K562 (cell line): ENCODE data around the gene RBM17. TPM values are rescaled to one million over a fixed set of nuclear protein-coding genes. Genes with fewer than 3 reads are reported as not detected.

Source experiments
- CEBPB ChIP-seq: fragments of 450-650 bp; IDR thresholded peaks from 2 replicates; pipeline ENCODE4 v1.6.1; 2016; ENCODE audit warnings: missing genetic modification characterization, missing compliant biosample characterization
- CHD1 ChIP-seq: fragments of 200-600 bp; sonication (generic); IDR thresholded peaks from one replicate; pipeline ENCODE4 v1.6.1; 2012; ENCODE audit warnings: mild to moderate bottlenecking, moderate library complexity, low read length, inconsistent platforms
- EGR1 ChIP-seq: fragments of 450-650 bp; conservative IDR thresholded peaks from 2 replicates; pipeline ENCODE4 v1.6.1; 2017; ENCODE audit warnings: mild to moderate bottlenecking
- ELF1 ChIP-seq: fragments of 200-800 bp; sonication (Bioruptor generic); IDR thresholded peaks from 2 replicates; pipeline ENCODE4 v1.6.1; 2016; ENCODE audit warnings: missing genetic modification characterization, missing compliant biosample characterization
- ETS1 ChIP-seq: conservative IDR thresholded peaks from 2 replicates; pipeline ENCODE4 v1.6.1; 2011; ENCODE audit warnings: low read depth, mild to moderate bottlenecking, low read length; ENCODE audit not compliant: control insufficient read depth
- FOXA3 ChIP-seq, 2 experiments: fragments of 450-650 bp in 1 of 2; sonication (generic) in 1 of 2; formaldehyde crosslinking; IDR thresholded peaks in 1 of 2; conservative IDR thresholded peaks in 1 of 2; 2 replicates each; pipeline versions ENCODE4 v1.4.0 to v1.8.0; 2020 to 2022; ENCODE audit warnings: mild to moderate bottlenecking in 2 of 2, missing genetic modification reagents in 1 of 2
- GTF2E2 ChIP-seq: fragments of 200-800 bp; sonication (Bioruptor generic); IDR thresholded peaks from 2 replicates; pipeline ENCODE4 v1.6.1; 2016; ENCODE audit warnings: missing genetic modification characterization, missing compliant biosample characterization
- GTF2F1 ChIP-seq: IDR thresholded peaks from 2 replicates; pipeline ENCODE4 v1.6.1; 2011; ENCODE audit warnings: low read depth, low read length, improper control_type of control experiment
- KLF1 ChIP-seq: fragments of 450-650 bp; IDR thresholded peaks from 2 replicates; pipeline ENCODE4 v1.6.1; 2016; ENCODE audit warnings: missing genetic modification characterization, missing compliant biosample characterization
- MAFK ChIP-seq: IDR thresholded peaks from 2 replicates; pipeline ENCODE4 v1.6.1; 2011; ENCODE audit warnings: low read length, improper control_type of control experiment
- MXD1 ChIP-seq: fragments of 250-450 bp; sonication (Bioruptor Pico); IDR thresholded peaks from 2 replicates; pipeline ENCODE4 v1.8.0; 2021; ENCODE audit warnings: borderline replicate concordance, mild to moderate bottlenecking, moderate library complexity; ENCODE audit not compliant: poor library complexity, severe bottlenecking
- PRPF4 ChIP-seq: fragments of 200-400 bp; formaldehyde crosslinking; IDR thresholded peaks from one replicate; pipeline ENCODE4 v1.6.1; 2017; ENCODE audit warnings: low read length, low read depth, mild to moderate bottlenecking; ENCODE audit not compliant: insufficient read depth, poor library complexity, severe bottlenecking
- RBM14 ChIP-seq: fragments of 200-400 bp; formaldehyde crosslinking; IDR thresholded peaks from 2 replicates; pipeline ENCODE4 v1.6.1; 2018; ENCODE audit warnings: low read depth, mild to moderate bottlenecking, low read length, moderate library complexity, borderline replicate concordance; ENCODE audit not compliant: insufficient read depth
- SOX6 ChIP-seq: fragments of 450-650 bp; IDR thresholded peaks from 2 replicates; pipeline ENCODE4 v1.6.1; 2014; ENCODE audit warnings: mild to moderate bottlenecking
- SP2 ChIP-seq: IDR thresholded peaks from 2 replicates; pipeline ENCODE4 v1.6.1; 2011; ENCODE audit warnings: mild to moderate bottlenecking, low read depth, low read length, moderate library complexity; ENCODE audit not compliant: poor library complexity, severe bottlenecking; ENCODE audit errors: extremely low read depth
- ZZZ3 ChIP-seq: fragments of 450-650 bp; IDR thresholded peaks from 2 replicates; pipeline ENCODE4 v1.6.1; 2016; ENCODE audit warnings: antibody characterized with exemption, mild to moderate bottlenecking, moderate library complexity
- polyA plus RNA-seq, 8 experiments: library from polyadenylated mRNA; depleted of rRNA in 4 of 8; stranded (reverse) in 5 of 8; unstranded in 3 of 8; fragments of >200 nt; fragmentation: Nextera tagmentation in 2 of 8; fragmentation: Illumina TruSeq in 1 of 8; extraction: Ambion mirVana in 2 of 8; extraction: Trizol in 1 of 8; gene quantifications; 2 replicates each; pipeline versions ENCODE4 v1.2.1 to v1.2.3, GENCODE V29; 2011 to 2014; ENCODE audit warnings: inconsistent platforms in 1 of 8, missing spikeins in 1 of 8
- total RNA-seq, 7 experiments: library from RNA; depleted of rRNA in 6 of 7; stranded (reverse); fragments of >200 nt in 6 of 7; fragmentation: Illumina TruSeq in 2 of 7; extraction: Trizol in 2 of 7; gene quantifications; 2 replicates each; pipeline versions ENCODE4 v1.2.1 to v1.2.3, GENCODE V29; 2011 to 2021; ENCODE audit warnings: low replicate concordance in 1 of 7
- TF ChIP-seq, protein P1 (sequence below): sonication (generic); formaldehyde crosslinking; IDR thresholded peaks from 2 replicates; pipeline ENCODE4 v1.8.0; 2022; ENCODE audit warnings: mild to moderate bottlenecking, missing genetic modification reagents
- TF ChIP-seq, protein P2 (sequence below), 2 experiments: fragments of 450-650 bp; IDR thresholded peaks; 2 replicates each; pipeline ENCODE4 v1.6.1; 2018; ENCODE audit warnings: mild to moderate bottlenecking in 2 of 2, low read depth in 1 of 2; ENCODE audit not compliant: partially characterized antibody in 2 of 2
- TF ChIP-seq, protein P3 (sequence below): IDR thresholded peaks from 2 replicates; pipeline ENCODE4 v1.6.1; 2014; ENCODE audit warnings: antibody characterized with exemption

The RBM17 gene
- total and polyA plus RNA-seq, 9 of the 15 experiments (the other 6 are each of a cell fraction or from before 2014, with no cell fraction given): 23.6 to 217 (median 124) TPM

- TF ChIP-seq RBM14 (0 out of 2 replicates have a peak, but pooled peaks have one; percentile 7), SP2 (no peak), KLF1 (tag) (peak; percentile 93; the same call in 1 of the 2 replicates), ETS1 (0 out of 2 replicates have a peak, but pooled peaks have one; percentile 27), FOXA3 (CRISPR knock-in tag; conservative IDR thresholded peaks at IDR 0.05 in 1 of 2, IDR thresholded peaks at IDR 0.05 in 1 of 2) (no peak), CHD1 (no peak), ZZZ3 (no peak), CEBPB (tag) (no peak), GTF2F1 (no peak), GTF2E2 (no peak), SOX6 (peak; percentile 28; the same call in 1 of the 2 replicates), MAFK (no peak), PRPF4 (no peak), MXD1 (no peak), EGR1 (peak; percentile 10), ELF1 (tag) (peak; percentile 79)
- TF ChIP-seq, protein P1, sequence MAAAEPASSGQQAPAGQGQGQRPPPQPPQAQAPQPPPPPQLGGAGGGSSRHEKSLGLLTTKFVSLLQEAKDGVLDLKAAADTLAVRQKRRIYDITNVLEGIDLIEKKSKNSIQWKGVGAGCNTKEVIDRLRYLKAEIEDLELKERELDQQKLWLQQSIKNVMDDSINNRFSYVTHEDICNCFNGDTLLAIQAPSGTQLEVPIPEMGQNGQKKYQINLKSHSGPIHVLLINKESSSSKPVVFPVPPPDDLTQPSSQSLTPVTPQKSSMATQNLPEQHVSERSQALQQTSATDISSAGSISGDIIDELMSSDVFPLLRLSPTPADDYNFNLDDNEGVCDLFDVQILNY: no peak
- TF ChIP-seq, protein P2, sequence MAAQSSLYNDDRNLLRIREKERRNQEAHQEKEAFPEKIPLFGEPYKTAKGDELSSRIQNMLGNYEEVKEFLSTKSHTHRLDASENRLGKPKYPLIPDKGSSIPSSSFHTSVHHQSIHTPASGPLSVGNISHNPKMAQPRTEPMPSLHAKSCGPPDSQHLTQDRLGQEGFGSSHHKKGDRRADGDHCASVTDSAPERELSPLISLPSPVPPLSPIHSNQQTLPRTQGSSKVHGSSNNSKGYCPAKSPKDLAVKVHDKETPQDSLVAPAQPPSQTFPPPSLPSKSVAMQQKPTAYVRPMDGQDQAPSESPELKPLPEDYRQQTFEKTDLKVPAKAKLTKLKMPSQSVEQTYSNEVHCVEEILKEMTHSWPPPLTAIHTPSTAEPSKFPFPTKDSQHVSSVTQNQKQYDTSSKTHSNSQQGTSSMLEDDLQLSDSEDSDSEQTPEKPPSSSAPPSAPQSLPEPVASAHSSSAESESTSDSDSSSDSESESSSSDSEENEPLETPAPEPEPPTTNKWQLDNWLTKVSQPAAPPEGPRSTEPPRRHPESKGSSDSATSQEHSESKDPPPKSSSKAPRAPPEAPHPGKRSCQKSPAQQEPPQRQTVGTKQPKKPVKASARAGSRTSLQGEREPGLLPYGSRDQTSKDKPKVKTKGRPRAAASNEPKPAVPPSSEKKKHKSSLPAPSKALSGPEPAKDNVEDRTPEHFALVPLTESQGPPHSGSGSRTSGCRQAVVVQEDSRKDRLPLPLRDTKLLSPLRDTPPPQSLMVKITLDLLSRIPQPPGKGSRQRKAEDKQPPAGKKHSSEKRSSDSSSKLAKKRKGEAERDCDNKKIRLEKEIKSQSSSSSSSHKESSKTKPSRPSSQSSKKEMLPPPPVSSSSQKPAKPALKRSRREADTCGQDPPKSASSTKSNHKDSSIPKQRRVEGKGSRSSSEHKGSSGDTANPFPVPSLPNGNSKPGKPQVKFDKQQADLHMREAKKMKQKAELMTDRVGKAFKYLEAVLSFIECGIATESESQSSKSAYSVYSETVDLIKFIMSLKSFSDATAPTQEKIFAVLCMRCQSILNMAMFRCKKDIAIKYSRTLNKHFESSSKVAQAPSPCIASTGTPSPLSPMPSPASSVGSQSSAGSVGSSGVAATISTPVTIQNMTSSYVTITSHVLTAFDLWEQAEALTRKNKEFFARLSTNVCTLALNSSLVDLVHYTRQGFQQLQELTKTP (IDR thresholded peaks at IDR 0.05; ENCODE audit: low read depth in 1 of 2, partially characterized antibody in 2 of 2): no peak
- TF ChIP-seq, protein P3, sequence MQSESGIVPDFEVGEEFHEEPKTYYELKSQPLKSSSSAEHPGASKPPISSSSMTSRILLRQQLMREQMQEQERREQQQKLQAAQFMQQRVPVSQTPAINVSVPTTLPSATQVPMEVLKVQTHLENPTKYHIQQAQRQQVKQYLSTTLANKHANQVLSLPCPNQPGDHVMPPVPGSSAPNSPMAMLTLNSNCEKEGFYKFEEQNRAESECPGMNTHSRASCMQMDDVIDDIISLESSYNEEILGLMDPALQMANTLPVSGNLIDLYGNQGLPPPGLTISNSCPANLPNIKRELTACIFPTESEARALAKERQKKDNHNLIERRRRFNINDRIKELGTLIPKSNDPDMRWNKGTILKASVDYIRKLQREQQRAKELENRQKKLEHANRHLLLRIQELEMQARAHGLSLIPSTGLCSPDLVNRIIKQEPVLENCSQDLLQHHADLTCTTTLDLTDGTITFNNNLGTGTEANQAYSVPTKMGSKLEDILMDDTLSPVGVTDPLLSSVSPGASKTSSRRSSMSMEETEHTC: no peak
Observed at GRCh38 chr10:6144406-6145165, 55.8 kb downstream of the RBM17 start (continued).
